H9 (cell line): ENCODE data around the gene TTC7B. TPM values are rescaled to one million over a fixed set of nuclear protein-coding genes. Genes with fewer than 3 reads are reported as not detected.

Source experiments
- DNase-seq: peaks from one replicate; pipeline ENCODE4 v3.0.0-alpha.2; 2017
- H2AFZ ChIP-seq: one replicate; pipeline ENCODE4 v1.6.1; 2013; ENCODE audit warnings: mild to moderate bottlenecking, low read length, control low read depth, moderate library complexity
- H2AK5ac ChIP-seq: 2 replicates; pipeline ENCODE4 v1.6.1; 2013; ENCODE audit warnings: low read length, control low read depth, mixed read lengths; ENCODE audit not compliant: insufficient read length
- H2BK120ac ChIP-seq: one replicate; pipeline ENCODE4 v1.6.1; 2013; ENCODE audit warnings: low read depth, mild to moderate bottlenecking, low read length, control low read depth, inconsistent platforms; ENCODE audit not compliant: poor library complexity, severe bottlenecking
- H2BK12ac ChIP-seq: 2 replicates; pipeline ENCODE4 v1.6.1; 2013; ENCODE audit warnings: low read length, control low read depth, mixed read lengths, low read depth; ENCODE audit not compliant: insufficient read length
- H2BK15ac ChIP-seq: 2 replicates; pipeline ENCODE4 v1.6.1; 2013; ENCODE audit warnings: low read depth, low read length, control low read depth
- H2BK20ac ChIP-seq: one replicate; pipeline ENCODE4 v1.6.1; 2013; ENCODE audit warnings: low read depth, mild to moderate bottlenecking, low read length, control low read depth, inconsistent platforms; ENCODE audit not compliant: poor library complexity, severe bottlenecking
- H2BK5ac ChIP-seq: 2 replicates; pipeline ENCODE4 v1.6.1; 2013; ENCODE audit warnings: low read length, control low read depth, mixed read lengths; ENCODE audit not compliant: insufficient read length
- H3K14ac ChIP-seq: 2 replicates; pipeline ENCODE4 v1.6.1; 2013; ENCODE audit warnings: low read length, control low read depth; ENCODE audit not compliant: insufficient read depth
- H3K18ac ChIP-seq: 2 replicates; pipeline ENCODE4 v1.6.1; 2013; ENCODE audit warnings: low read depth, mild to moderate bottlenecking, mixed read lengths, low read length, control low read depth; ENCODE audit not compliant: insufficient read length
- H3K23ac ChIP-seq: 2 replicates; pipeline ENCODE4 v1.6.1; 2013; ENCODE audit warnings: low read length, control low read depth, mixed read lengths, low read depth; ENCODE audit not compliant: insufficient read length
- H3K23me2 ChIP-seq: 2 replicates; pipeline ENCODE4 v1.6.1; 2013; ENCODE audit warnings: low read depth, mild to moderate bottlenecking, mixed read lengths, low read length, control low read depth; ENCODE audit not compliant: insufficient read length, poor library complexity, severe bottlenecking
- H3K27ac ChIP-seq: 2 replicates; pipeline ENCODE4 v1.5.1; 2013; ENCODE audit warnings: low read length, control low read depth, mixed read lengths, low read depth; ENCODE audit not compliant: insufficient read length
- H3K27me3 ChIP-seq: 2 replicates; pipeline ENCODE4 v1.6.1; 2013; ENCODE audit warnings: low read length, control low read depth, inconsistent platforms; ENCODE audit not compliant: insufficient read depth
- H3K4ac ChIP-seq: 2 replicates; pipeline ENCODE4 v1.6.1; 2013; ENCODE audit warnings: low read depth, mild to moderate bottlenecking, control low read depth, inconsistent platforms, low read length, moderate library complexity
- H3K4me1 ChIP-seq: 2 replicates; pipeline ENCODE4 v1.6.1; 2013; ENCODE audit warnings: low read length, control low read depth, inconsistent platforms; ENCODE audit not compliant: insufficient read depth
- H3K4me2 ChIP-seq: 2 replicates; pipeline ENCODE4 v1.6.1; 2013; ENCODE audit warnings: low read length, control low read depth, mixed read lengths; ENCODE audit not compliant: insufficient read length, insufficient read depth
- H3K56ac ChIP-seq: 2 replicates; pipeline ENCODE4 v1.6.1; 2013; ENCODE audit warnings: low read depth, mild to moderate bottlenecking, mixed read lengths, low read length, control low read depth; ENCODE audit not compliant: insufficient read length
- H3K79me1 ChIP-seq: 2 replicates; pipeline ENCODE4 v1.6.1; 2013; ENCODE audit warnings: low read depth, mild to moderate bottlenecking, moderate library complexity, low read length, control low read depth, inconsistent platforms; ENCODE audit not compliant: insufficient read depth, poor library complexity, severe bottlenecking
- H3K79me2 ChIP-seq: 2 replicates; pipeline ENCODE4 v1.6.1; 2013; ENCODE audit warnings: low read length, control low read depth, inconsistent platforms; ENCODE audit not compliant: insufficient read depth
- H3K9ac ChIP-seq: 2 replicates; pipeline ENCODE4 v1.6.1; 2013; ENCODE audit warnings: low read length, control low read depth, mixed read lengths; ENCODE audit not compliant: insufficient read length; ENCODE audit errors: extremely low read depth
- H3K9me3 ChIP-seq: one replicate; pipeline ENCODE4 v1.6.1; 2013; ENCODE audit warnings: low read depth, low read length, inconsistent platforms; ENCODE audit not compliant: control insufficient read depth
- H3T11ph ChIP-seq: one replicate; pipeline ENCODE4 v1.6.1; 2013; ENCODE audit warnings: mild to moderate bottlenecking, low read length, control low read depth, inconsistent platforms
- H4K20me1 ChIP-seq: one replicate; pipeline ENCODE4 v1.6.1; 2013; ENCODE audit not compliant: control insufficient read depth, insufficient read length, insufficient read depth
- H4K5ac ChIP-seq: 2 replicates; pipeline ENCODE4 v1.6.1; 2013; ENCODE audit warnings: low read depth, mild to moderate bottlenecking, mixed read lengths, low read length, control low read depth; ENCODE audit not compliant: insufficient read length
- H4K8ac ChIP-seq: replicated peaks from 2 replicates; pipeline ENCODE4 v1.6.1; 2013; ENCODE audit warnings: low read length, control low read depth, mixed read lengths, low read depth; ENCODE audit not compliant: insufficient read length
- H4K91ac ChIP-seq: 2 replicates; pipeline ENCODE4 v1.6.1; 2013; ENCODE audit warnings: low read depth, mild to moderate bottlenecking, moderate library complexity, mixed read lengths, low read length, control low read depth; ENCODE audit not compliant: insufficient read length
- H3K27ac Mint-ChIP-seq, 3 experiments: 2 replicates in 2 of 3; 3 replicates in 1 of 3; pipeline ENCODE4 v1.8.0; 2020 to 2021; ENCODE audit warnings: mixed read lengths in 3 of 3, mild to moderate bottlenecking in 1 of 3, moderate library complexity in 1 of 3
- H3K27me3 Mint-ChIP-seq: 2 replicates; pipeline ENCODE4 v1.8.0; 2021; ENCODE audit warnings: low read depth, mild to moderate bottlenecking, moderate library complexity, mixed read lengths
- H3K36me3 Mint-ChIP-seq, 3 experiments: 2 replicates in 2 of 3; 3 replicates in 1 of 3; pipeline ENCODE4 v1.8.0; 2020 to 2021; ENCODE audit warnings: low read depth in 3 of 3, mixed read lengths in 3 of 3; ENCODE audit not compliant: insufficient read depth in 1 of 3
- H3K4me1 Mint-ChIP-seq, 2 experiments: 2 replicates each; pipeline ENCODE4 v1.8.0; 2020; ENCODE audit warnings: mixed read lengths in 2 of 2
- H3K4me3 Mint-ChIP-seq, 2 experiments: 2 replicates in 1 of 2; 3 replicates in 1 of 2; pipeline ENCODE4 v1.8.0; 2020 to 2021; ENCODE audit warnings: mild to moderate bottlenecking in 2 of 2, mixed read lengths in 2 of 2, moderate library complexity in 1 of 2
- H3K9me3 Mint-ChIP-seq, 2 experiments: 2 replicates in 1 of 2; 3 replicates in 1 of 2; pipeline ENCODE4 v1.8.0; 2020; ENCODE audit warnings: mild to moderate bottlenecking in 2 of 2, mixed read lengths in 2 of 2, moderate library complexity in 1 of 2
- WGBS: extraction: QIAGEN DNeasy Blood & Tissue Kit; methylation state at CpG from one replicate; pipeline ENCODE4 v1.1.7; 2013; ENCODE audit warnings: missing lambda C conversion rate, low lambda C conversion rate, mixed read lengths; ENCODE audit not compliant: insufficient read length; ENCODE audit errors: extremely low coverage; 5-methylcytosine and 5-hydroxymethylcytosine counted together
- total RNA-seq: library from RNA; stranded (reverse); gene quantifications from 2 replicates; pipeline ENCODE4 v1.2.1, GENCODE V29; 2021
- TF ChIP-seq, protein P1 (sequence below): fragments of 200-600 bp; sonication (generic); conservative IDR thresholded peaks from 3 replicates; pipeline ENCODE4 v1.8.0; 2021; ENCODE audit warnings: antibody characterized with exemption, mild to moderate bottlenecking

The TTC7B gene
- total RNA-seq, 1 experiment from 2014 or later: 33.7 TPM

DNA sequence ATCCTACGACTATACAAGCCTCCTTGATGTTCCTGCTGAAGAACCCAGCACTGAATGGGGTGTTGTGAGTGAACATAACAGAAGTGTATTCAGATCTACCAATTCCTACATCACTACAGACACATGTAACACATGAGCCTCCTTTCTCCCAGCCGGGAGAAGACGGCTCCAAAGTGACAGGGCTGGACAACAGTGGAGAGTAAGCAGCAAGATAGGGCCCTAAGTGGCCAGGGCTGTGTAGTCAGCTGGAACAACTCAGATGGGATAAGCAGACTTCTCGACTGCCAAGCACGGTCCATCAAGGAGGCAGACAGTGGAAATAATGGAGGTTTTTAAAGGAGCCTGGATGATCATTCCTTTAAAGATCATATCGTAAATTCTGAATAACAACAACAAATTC is 73.5 kb downstream of the TTC7B start:
- Mint-ChIP-seq H3K4me3 (no peak overlapping the region), H3K9me3 (no peaks in the 10 kb centered on the region), H3K27me3 (no peaks in the 10 kb centered on the region), H3K4me1 (peaks cover 10 to 14% of the 10 kb centered on the region in 2 experiments), H3K36me3 (no peaks in the 10 kb centered on the region; a peak in 1 of 7 replicates), H3K27ac (no peak overlapping the region)
- H3K23ac ChIP-seq: no peak overlapping the region
- H3K79me2 ChIP-seq: no peaks in the 10 kb centered on the region
- H3K9ac ChIP-seq: no peak overlapping the region
- H4K8ac ChIP-seq: no peak overlapping the region
- no peak overlapping the region for H3K4ac ChIP-seq
- no peak overlapping the region for H2BK5ac ChIP-seq
- TF ChIP-seq, protein P1, sequence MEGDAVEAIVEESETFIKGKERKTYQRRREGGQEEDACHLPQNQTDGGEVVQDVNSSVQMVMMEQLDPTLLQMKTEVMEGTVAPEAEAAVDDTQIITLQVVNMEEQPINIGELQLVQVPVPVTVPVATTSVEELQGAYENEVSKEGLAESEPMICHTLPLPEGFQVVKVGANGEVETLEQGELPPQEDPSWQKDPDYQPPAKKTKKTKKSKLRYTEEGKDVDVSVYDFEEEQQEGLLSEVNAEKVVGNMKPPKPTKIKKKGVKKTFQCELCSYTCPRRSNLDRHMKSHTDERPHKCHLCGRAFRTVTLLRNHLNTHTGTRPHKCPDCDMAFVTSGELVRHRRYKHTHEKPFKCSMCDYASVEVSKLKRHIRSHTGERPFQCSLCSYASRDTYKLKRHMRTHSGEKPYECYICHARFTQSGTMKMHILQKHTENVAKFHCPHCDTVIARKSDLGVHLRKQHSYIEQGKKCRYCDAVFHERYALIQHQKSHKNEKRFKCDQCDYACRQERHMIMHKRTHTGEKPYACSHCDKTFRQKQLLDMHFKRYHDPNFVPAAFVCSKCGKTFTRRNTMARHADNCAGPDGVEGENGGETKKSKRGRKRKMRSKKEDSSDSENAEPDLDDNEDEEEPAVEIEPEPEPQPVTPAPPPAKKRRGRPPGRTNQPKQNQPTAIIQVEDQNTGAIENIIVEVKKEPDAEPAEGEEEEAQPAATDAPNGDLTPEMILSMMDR: no peak
- no peak for DNase-seq
- no peak overlapping the region for H2BK20ac ChIP-seq
- H3K9me3 ChIP-seq: no peaks in the 10 kb centered on the region
- no peaks in the 10 kb centered on the region for H3K23me2 ChIP-seq
- no peaks in the 10 kb centered on the region for H3K4me1 ChIP-seq
- H3T11ph ChIP-seq: no peak overlapping the region
- H3K18ac ChIP-seq: no peak overlapping the region
- no peak overlapping the region for H4K5ac ChIP-seq
- H3K27ac ChIP-seq: no peak overlapping the region
- H2BK120ac ChIP-seq: no peak overlapping the region
- no peaks in the 10 kb centered on the region for H4K20me1 ChIP-seq
- H2AK5ac ChIP-seq: no peak overlapping the region
- WGBS: no CpG with 5 or more reads among the region's 6 CpGs
- no peak overlapping the region for H2AFZ ChIP-seq
- H3K27me3 ChIP-seq: no peaks in the 10 kb centered on the region
- no peak overlapping the region for H3K56ac ChIP-seq
- no peak overlapping the region for H2BK15ac ChIP-seq
- H3K14ac ChIP-seq: no peak overlapping the region
- no peak overlapping the region for H3K4me2 ChIP-seq
- H3K79me1 ChIP-seq: no peaks in the 10 kb centered on the region
- H4K91ac ChIP-seq: no peak overlapping the region
- H2BK12ac ChIP-seq: no peak overlapping the region
